ENCODE results near the gene OR4D2. TPM values are rescaled to one million over a fixed set of nuclear protein-coding genes. Genes with fewer than 3 reads are reported as not detected.
"Not testable (repeated sequence)": the region's sequence is repeated elsewhere in the genome, so short reads cannot be mapped to it uniquely, and the experiment has no call there.

The OR4D2 gene
- total RNA-seq = not detected
- total RNA-seq = 0 reads per million in 2 donors

DNA sequence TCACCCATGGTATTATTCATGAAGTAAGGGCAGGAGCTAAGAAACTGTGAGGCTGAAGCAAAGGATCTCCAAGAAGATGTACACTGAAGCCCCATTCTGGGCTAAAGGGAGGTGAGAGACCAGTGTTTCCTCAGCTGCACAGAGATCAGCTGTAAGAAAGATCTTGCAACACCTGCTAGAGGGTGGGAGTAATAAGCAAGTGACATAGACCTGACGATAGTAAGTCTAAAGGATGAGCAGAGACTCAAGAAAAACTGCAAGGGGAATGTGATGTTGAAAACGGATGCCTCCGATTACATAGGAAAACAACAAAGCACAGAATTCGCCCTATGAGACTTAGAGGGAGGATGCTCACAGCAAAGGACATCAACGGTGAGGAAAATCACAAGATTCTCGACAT, at the start of gene OR4D2:
TSS of gene OR4D2 (plus strand) at position 301 of the 400 bp plus-strand sequence. CDS start 2,674 bp downstream, outside the sequence.
- Mint-ChIP-seq H3K4me1 (peaks cover 27% of the 10 kb centered on the region), H3K27me3 (no peaks in the 10 kb centered on the region), H3K4me3 (no peak within 1 kb of the TSS)

DNA sequence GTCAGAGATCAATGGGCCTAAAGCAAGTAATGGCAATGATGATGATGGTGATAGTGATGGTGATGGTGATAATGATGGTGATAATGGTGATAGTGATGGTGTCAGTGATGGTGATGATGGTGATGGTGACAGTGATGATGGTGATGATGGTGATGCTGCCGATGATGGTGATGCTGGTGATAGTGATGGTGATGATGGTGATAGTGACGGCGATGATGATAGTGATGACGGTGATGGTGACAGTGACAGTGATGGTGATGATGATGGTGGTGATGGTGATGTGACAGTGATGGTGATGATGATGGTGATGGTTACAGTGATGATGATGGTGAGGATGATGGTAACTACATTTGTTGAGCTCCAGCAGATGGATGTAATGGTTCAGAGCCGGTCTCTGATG, 49.4 kb upstream of the OR4D2 start:
- ATAC-seq (no peak), DNase-seq (no peak)
- Mint-ChIP-seq H3K4me1 (peaks cover 12% of the 10 kb centered on the region), H3K27ac (no peak overlapping the region), H3K36me3 (ENCODE audit: low read depth) (peaks cover 4% of the 10 kb centered on the region), H3K27me3 (peaks cover 50% of the 10 kb centered on the region), H3K4me3 (no peak overlapping the region)
- H3K9me3 ChIP-seq (ENCODE audit: control insufficient read depth, low read length, poor library complexity, severe bottlenecking) = no peaks in the 10 kb centered on the region

More for the DNA sequence above, at the start of gene OR4D2:
- H3K9me3 ChIP-seq (ENCODE audit: control insufficient read depth, low read length, poor library complexity, severe bottlenecking) = no peaks in the 10 kb centered on the region
- ATAC-seq (no peak), DNase-seq (no peak)
- Mint-ChIP-seq H3K36me3 (ENCODE audit: low read depth) (peaks cover 2% of the 10 kb centered on the region), H3K27ac (peak within 1 kb of the TSS; percentile 74)

DNA sequence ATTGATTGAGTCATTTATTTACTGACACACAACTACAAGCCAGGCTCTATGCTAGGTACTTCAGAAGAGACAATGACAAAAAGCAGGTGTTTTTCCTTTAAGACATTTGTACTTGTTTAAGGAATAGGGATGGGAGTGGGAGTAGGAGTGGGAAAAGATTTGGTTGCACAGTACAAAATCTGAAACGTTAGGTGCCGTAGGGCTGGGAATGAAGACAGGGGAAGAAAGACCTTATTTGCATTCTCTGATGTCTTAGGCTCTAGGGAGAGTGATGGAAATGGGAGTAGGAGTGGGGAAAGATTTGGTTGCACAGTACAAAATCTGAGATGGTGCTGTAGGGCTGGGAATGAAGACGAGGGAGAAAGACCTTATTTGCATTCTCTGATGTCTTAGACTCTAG, 47.3 kb upstream of the OR4D2 start:
- ATAC-seq (no peak), DNase-seq (no peak)
- no peak overlapping the region for H3K27ac Mint-ChIP-seq
- H3K36me3 Mint-ChIP-seq (ENCODE audit: low read depth) = peaks cover 6% of the 10 kb centered on the region
- H3K4me3 Mint-ChIP-seq = no peak overlapping the region
- peaks cover 47% of the 10 kb centered on the region for H3K27me3 Mint-ChIP-seq
- H3K9me3 ChIP-seq (ENCODE audit: control insufficient read depth, low read length, poor library complexity, severe bottlenecking) = no peaks in the 10 kb centered on the region
- peaks cover 15% of the 10 kb centered on the region for H3K4me1 Mint-ChIP-seq

DNA sequence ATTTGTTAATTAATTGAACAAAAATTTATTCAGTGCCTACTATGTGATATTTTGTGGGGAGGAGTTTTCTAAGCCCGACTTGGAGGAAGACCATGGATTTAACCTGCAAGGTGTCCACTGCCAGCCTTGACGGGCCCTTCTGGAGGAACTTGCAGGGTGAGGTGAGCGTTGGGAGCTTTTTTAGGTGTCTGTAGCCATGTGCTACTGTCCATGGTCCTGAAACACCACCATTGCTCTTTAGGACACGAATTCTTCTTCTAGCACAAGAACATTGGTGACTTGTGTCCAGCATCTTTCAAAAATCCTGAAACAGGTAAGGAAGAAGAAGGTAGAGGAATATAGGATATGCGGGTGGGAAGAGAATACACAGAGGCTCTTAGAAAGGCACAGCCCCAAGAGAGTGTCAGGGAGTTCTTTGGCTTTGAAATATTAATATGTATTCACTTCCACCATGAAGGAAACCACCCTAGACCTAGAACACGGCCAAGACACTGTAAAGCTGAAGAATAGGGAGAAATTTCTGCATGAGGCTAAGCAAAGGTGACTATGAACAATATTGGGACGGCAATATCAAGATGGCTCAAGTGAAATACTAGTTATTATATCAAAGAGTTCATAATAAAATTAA, 46.5 kb upstream of the OR4D2 start:
- ATAC-seq (peak; percentile 50), DNase-seq (peak in 2 of 3 donors; percentile 13 to 30)
- no peaks in the 10 kb centered on the region for H3K9me3 ChIP-seq (ENCODE audit: control insufficient read depth, low read length, poor library complexity, severe bottlenecking)
- H3K36me3 Mint-ChIP-seq (ENCODE audit: low read depth) = peaks cover 6% of the 10 kb centered on the region
- peaks cover 40% of the 10 kb centered on the region for H3K27me3 Mint-ChIP-seq
- no peak overlapping the region for H3K4me3 Mint-ChIP-seq
- H3K27ac Mint-ChIP-seq = no peak overlapping the region
- H3K4me1 Mint-ChIP-seq = peaks cover 15% of the 10 kb centered on the region

DNA sequence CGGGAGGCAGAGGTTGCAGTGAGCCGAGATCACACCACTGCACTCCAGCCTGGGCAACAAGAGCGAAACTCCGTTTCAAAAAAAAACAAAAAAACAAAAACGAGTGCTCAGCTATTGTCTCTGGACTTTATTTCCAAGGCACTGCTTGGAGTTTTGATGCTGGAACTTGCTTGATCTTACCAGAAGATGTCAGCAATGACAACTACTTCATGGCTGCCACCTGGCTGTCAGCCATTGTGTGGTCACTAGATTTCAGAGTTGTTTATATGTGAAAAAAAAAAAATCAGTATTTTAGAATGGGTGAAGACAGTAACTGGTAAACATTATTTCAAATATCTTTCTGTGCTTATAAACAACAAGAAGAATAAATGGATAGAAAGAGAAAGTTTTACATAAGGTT, 44.9 kb upstream of the OR4D2 start:
- no peak overlapping the region for H3K27ac Mint-ChIP-seq
- peaks cover 18% of the 10 kb centered on the region for H3K4me1 Mint-ChIP-seq
- peak in 1 of 3 donors; percentile 17 for DNase-seq
- H3K9me3 ChIP-seq (ENCODE audit: control insufficient read depth, low read length, poor library complexity, severe bottlenecking) = no peaks in the 10 kb centered on the region
- peaks cover 27% of the 10 kb centered on the region for H3K27me3 Mint-ChIP-seq
- H3K36me3 Mint-ChIP-seq (ENCODE audit: low read depth) = peaks cover 6% of the 10 kb centered on the region
- peak; percentile 82 for ATAC-seq
- no peak overlapping the region for H3K4me3 Mint-ChIP-seq

DNA sequence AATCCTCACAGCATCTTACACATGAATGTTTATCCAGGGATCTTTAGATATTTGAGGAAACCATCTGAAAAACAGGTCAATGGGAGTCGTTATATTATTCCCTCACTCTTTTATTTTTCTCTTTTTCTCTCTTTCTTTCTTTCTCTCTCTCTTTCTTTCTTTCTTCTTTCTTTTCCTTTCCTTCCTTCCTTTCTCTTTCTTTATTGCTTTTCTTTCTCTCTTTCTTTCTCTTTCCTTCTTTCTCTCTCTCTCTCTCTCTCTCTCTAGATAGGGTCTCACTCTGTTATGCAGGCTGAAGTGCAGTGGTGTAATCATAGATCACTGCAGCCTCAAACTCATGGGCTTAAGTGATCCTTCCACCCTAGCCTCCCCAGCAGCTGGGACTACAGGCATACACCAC, 38.9 kb upstream of the OR4D2 start:
- DNase-seq = no peak
- H3K27me3 Mint-ChIP-seq = peaks cover 5% of the 10 kb centered on the region
- peaks cover 5% of the 10 kb centered on the region for H3K36me3 Mint-ChIP-seq (ENCODE audit: low read depth)
- H3K4me3 Mint-ChIP-seq = no peak overlapping the region
- peaks cover 6% of the 10 kb centered on the region for H3K4me1 Mint-ChIP-seq
- ATAC-seq = no peak
- no peaks in the 10 kb centered on the region for H3K9me3 ChIP-seq (ENCODE audit: control insufficient read depth, low read length, poor library complexity, severe bottlenecking)
- H3K27ac Mint-ChIP-seq = no peak overlapping the region

DNA sequence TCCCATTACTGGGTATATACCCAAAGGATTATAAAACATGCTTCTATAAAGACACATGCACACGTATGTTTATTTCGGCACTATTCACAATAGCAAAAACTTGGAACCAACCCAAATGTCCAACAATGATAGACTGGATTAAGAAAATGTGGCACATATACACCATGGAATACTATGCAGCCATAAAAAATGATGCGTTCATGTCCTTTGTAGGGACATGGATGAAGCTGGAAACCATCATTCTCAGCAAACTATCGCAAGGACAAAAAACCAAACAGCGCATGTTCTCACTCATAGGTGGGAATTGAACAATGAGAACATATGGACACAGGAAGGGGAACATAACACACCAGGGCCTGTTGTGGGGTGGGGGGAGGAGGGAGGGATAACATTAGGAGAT, 34.1 kb upstream of the OR4D2 start:
- not testable (repeated sequence) for H3K27ac Mint-ChIP-seq; H3K4me3 Mint-ChIP-seq; H3K36me3 Mint-ChIP-seq (ENCODE audit: low read depth); H3K9me3 ChIP-seq (ENCODE audit: control insufficient read depth, low read length, poor library complexity, severe bottlenecking); H3K27me3 Mint-ChIP-seq; ATAC-seq; H3K4me1 Mint-ChIP-seq; DNase-seq

DNA sequence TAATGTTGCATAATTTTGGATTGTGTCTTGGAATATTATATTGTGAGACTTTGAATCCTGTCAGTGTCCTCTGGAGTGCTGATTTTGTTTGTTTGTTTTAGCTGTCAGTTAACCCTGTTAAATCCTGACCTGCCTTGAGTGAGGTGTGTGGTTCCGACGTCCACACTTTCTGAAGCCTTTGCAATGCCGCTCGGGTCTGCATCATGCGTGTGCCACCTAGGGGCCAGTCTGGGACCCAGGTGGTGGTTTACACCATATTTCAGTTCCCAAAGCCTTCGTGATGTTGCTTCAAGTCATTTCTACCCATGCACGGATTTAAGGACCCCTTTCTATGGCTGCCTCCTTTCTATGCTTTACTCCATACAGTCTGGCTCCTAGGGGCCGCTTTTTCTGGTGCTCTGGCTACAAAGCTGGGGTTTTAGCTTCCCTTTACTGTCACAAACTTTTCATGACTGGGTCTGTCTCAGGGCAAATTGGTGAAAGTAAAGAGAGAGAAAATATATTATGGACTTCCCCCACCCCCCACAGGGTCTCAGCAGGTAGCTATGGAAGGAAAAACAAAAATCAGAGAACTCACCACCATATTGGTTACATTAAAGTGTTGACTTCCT, 30.0 kb upstream of the OR4D2 start:
- peaks cover 3% of the 10 kb centered on the region for H3K4me1 Mint-ChIP-seq
- H3K36me3 Mint-ChIP-seq (ENCODE audit: low read depth) = peaks cover 2% of the 10 kb centered on the region
- H3K9me3 ChIP-seq (ENCODE audit: control insufficient read depth, low read length, poor library complexity, severe bottlenecking) = no peaks in the 10 kb centered on the region
- DNase-seq (no peak), ATAC-seq (no peak)
- H3K27ac Mint-ChIP-seq = no peak overlapping the region
- H3K27me3 Mint-ChIP-seq = no peaks in the 10 kb centered on the region
- H3K4me3 Mint-ChIP-seq = no peak overlapping the region

DNA sequence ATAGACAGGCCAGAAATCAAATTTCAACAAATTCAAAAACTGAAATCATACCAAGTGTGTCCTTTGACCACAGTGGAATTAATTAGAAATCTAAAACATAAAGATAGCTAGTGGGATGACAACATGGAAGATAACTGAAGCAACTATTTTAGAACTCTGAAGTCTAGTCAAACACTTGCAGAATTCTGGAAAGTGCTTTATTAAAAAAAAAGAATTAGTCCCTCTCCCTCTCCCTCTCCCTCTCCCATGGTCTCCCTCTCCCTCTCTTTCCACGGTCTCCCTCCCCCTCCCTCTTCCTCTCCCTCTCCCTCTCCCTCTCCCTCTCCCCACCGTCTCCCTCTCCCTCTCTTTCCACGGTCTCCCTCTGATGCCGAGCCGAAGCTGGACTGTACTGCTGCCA, 25.3 kb upstream of the OR4D2 start:
- ATAC-seq = no peak
- no peak for DNase-seq
- Mint-ChIP-seq H3K27ac (no peak overlapping the region), H3K4me3 (no peak overlapping the region), H3K4me1 (peaks cover 3% of the 10 kb centered on the region), H3K27me3 (no peaks in the 10 kb centered on the region), H3K36me3 (ENCODE audit: low read depth) (peaks cover 2% of the 10 kb centered on the region)
- peaks cover 10% of the 10 kb centered on the region for H3K9me3 ChIP-seq (ENCODE audit: control insufficient read depth, low read length, poor library complexity, severe bottlenecking)

DNA sequence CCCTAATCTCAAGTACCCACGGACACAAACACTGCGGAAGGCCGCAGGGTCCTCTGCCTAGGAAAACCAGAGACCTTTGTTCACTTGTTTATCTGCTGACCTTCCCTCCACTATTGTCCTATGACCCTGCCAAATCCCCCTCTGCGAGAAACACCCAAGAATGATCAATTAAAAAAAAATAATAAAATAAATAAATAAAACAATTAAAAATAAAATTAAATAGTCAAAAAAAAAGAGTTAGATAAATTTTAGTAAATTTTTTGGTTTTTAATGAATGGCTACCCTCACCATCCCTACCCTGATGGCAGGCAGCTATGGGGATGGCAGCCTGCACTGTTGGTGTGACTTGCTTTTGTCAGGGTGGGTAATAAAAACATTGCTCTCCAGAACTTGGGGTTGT, 23.4 kb upstream of the OR4D2 start:
- H3K27me3 Mint-ChIP-seq; H3K4me3 Mint-ChIP-seq; H3K27ac Mint-ChIP-seq; DNase-seq; H3K36me3 Mint-ChIP-seq (ENCODE audit: low read depth); ATAC-seq; H3K4me1 Mint-ChIP-seq: not testable (repeated sequence)
- peaks cover 10% of the 10 kb centered on the region for H3K9me3 ChIP-seq (ENCODE audit: control insufficient read depth, low read length, poor library complexity, severe bottlenecking)

DNA sequence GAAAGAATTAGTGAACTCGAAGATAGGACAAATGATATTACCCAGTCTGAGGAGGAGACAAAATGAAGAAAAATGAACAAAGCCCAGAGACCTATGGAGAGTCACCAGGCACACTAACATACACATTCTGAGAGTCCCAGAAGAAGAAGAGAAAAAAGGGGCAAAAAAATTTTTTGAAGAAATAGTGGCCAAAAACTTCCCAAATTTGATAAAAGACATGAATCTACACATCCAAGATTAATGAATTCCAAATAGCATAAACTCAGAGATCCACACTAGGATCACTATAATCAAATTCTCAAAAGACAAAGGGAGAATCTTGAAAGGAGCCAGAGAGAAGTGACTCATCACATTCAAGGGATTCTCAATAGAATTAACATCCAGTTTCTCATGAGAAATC, 22.0 kb upstream of the OR4D2 start:
- Mint-ChIP-seq H3K27ac (no peak overlapping the region), H3K27me3 (no peaks in the 10 kb centered on the region), H3K4me1 (peaks cover 7% of the 10 kb centered on the region), H3K36me3 (ENCODE audit: low read depth) (peaks cover 4% of the 10 kb centered on the region), H3K4me3 (no peak overlapping the region)
- DNase-seq = no peak
- peaks cover 10% of the 10 kb centered on the region for H3K9me3 ChIP-seq (ENCODE audit: control insufficient read depth, low read length, poor library complexity, severe bottlenecking)
- no peak for ATAC-seq

DNA sequence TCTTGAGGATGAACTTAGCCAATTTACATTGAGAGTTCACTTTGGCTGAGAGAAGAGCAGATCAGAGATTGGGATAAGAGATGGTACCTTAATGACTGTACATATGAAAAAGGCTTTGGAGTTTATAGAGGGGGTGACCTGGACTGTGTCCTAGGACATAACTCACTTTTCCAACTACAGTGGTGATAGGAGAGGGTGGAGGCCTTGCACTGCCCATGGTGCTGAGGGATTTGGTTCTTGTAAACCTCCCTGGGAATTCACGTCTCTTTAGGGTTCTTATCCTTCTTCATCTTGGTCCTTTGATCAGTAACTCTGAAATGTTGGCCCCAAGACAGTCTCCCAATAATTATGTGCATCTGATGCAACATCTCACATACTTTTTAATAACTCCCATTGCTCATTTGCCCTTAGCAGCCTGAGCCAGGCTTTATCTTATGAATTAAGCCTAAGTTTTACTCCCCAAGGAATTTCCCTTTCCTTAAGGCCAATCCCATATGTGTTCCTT, 18.8 kb upstream of the OR4D2 start, which contains the start of gene OR4D1:
TSS of gene OR4D1 (plus strand) at position 455 of the 505 bp plus-strand sequence. CDS start 6,770 bp downstream, outside the sequence.
- no peak within 1 kb of the TSS for H3K4me3 Mint-ChIP-seq
- no peaks in the 10 kb centered on the region for H3K27me3 Mint-ChIP-seq
- no peak for ATAC-seq
- peaks cover 10% of the 10 kb centered on the region for H3K9me3 ChIP-seq (ENCODE audit: control insufficient read depth, low read length, poor library complexity, severe bottlenecking)
- H3K4me1 Mint-ChIP-seq = peaks cover 16% of the 10 kb centered on the region
- no peak for DNase-seq
- H3K27ac Mint-ChIP-seq = peak within 1 kb of the TSS; percentile 24
- H3K36me3 Mint-ChIP-seq (ENCODE audit: low read depth) = peaks cover 2% of the 10 kb centered on the region

DNA sequence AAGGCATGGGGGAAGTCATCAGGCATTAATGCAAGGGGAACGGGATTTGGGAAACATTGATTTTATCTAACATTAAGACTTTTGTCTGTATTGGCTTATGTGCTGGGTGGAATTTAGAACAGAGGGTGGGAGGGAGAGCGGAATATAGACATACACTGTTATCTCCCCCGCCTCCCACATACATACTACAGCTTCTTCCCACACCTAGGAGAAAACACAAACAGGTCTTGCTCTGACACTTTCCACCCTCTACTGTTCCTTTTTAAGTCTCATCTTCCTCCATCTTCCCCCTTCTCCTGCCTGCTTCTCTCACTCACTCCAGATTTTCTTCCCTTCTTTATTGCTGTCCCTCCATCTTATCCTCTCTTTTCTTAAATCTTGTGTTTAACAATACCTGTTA, 18.2 kb upstream of the OR4D2 start:
- H3K36me3 Mint-ChIP-seq (ENCODE audit: low read depth) = peaks cover 2% of the 10 kb centered on the region
- H3K27me3 Mint-ChIP-seq = no peaks in the 10 kb centered on the region
- peaks cover 17% of the 10 kb centered on the region for H3K4me1 Mint-ChIP-seq
- peak overlapping the region; percentile 24 for H3K27ac Mint-ChIP-seq
- H3K4me3 Mint-ChIP-seq = no peak overlapping the region
- peaks cover 10% of the 10 kb centered on the region for H3K9me3 ChIP-seq (ENCODE audit: control insufficient read depth, low read length, poor library complexity, severe bottlenecking)
- DNase-seq (no peak), ATAC-seq (no peak)

DNA sequence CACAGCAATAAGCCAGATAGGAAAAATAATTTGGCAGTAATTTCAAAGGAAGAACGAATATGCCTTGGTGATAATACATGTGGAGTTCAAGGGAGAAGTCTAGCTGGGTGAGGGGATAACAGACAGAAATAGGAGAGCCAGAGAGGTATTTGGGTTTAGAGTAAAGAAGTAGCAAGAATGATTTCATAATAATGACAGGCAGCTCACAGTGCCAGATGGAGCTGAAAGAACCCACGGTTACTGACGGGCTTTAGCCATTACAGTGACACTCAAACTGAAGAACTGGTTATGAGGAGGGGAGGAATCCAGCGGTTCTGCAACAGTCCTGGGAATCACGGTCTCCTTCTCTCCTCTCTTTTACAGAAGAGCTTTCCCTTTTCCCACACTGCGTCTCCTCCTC, 16.4 kb upstream of the OR4D2 start:
- DNase-seq (no peak), ATAC-seq (no peak)
- Mint-ChIP-seq H3K4me1 (peaks cover 27% of the 10 kb centered on the region), H3K27me3 (no peaks in the 10 kb centered on the region), H3K4me3 (no peak overlapping the region), H3K36me3 (ENCODE audit: low read depth) (peaks cover 2% of the 10 kb centered on the region), H3K27ac (no peak overlapping the region)
- H3K9me3 ChIP-seq (ENCODE audit: control insufficient read depth, low read length, poor library complexity, severe bottlenecking) = no peaks in the 10 kb centered on the region

Data from T-helper 17 cell (primary cell).